OCI-LY3 (cell line): Measurements from ENCODE around the gene ANKH.

ENCODE experiments used
- H2AFZ ChIP-seq: fragments of 200-600, 300-600 bp; shearing (Covaris generic); 2 replicates; pipeline ENCODE4 v1.6.0; 2014; ENCODE audit warnings: antibody characterized with exemption, low read depth, low read length
- H3K27ac ChIP-seq: fragments of 200-600, 300-600 bp; sonication (generic); 2 replicates; pipeline ENCODE4 v1.5.1; 2014; ENCODE audit warnings: mild to moderate bottlenecking, low read length, moderate library complexity, mixed read lengths
- H3K27me3 ChIP-seq: fragments of 200-600, 300-600 bp; sonication (generic); 2 replicates; pipeline ENCODE4 v1.6.1; 2014; ENCODE audit warnings: low read depth, low read length, mixed read lengths
- H3K36me3 ChIP-seq: fragments of 200-600, 300-600 bp; sonication (generic); replicated peaks from 2 replicates; pipeline ENCODE3; 2014; ENCODE audit warnings: low read depth, low read length, mixed read lengths
- H3K4me1 ChIP-seq: fragments of 300-600, 200-600 bp; sonication (generic); 2 replicates; pipeline ENCODE4 v1.6.1; 2014; ENCODE audit warnings: low read length, mixed read lengths
- H3K4me2 ChIP-seq: fragments of 200-600, 300-600 bp; sonication (generic); 2 replicates; pipeline ENCODE4 v1.6.1; 2014; ENCODE audit warnings: low read length, mixed read lengths
- H3K4me3 ChIP-seq: fragments of 300-600, 200-600 bp; sonication (generic); 2 replicates; pipeline ENCODE4 v1.5.1; 2014; ENCODE audit warnings: antibody characterized with exemption, mild to moderate bottlenecking, low read length, moderate library complexity
- H3K79me2 ChIP-seq: fragments of 300-600, 200-600 bp; shearing (Covaris generic); 2 replicates; pipeline ENCODE4 v1.6.1; 2014; ENCODE audit warnings: mild to moderate bottlenecking, low read length, mixed read lengths
- H3K9ac ChIP-seq: fragments of 300-600, 200-600 bp; shearing (Covaris generic); 2 replicates; pipeline ENCODE4 v1.6.0; 2014; ENCODE audit warnings: mild to moderate bottlenecking, low read length, moderate library complexity
- H3K9me3 ChIP-seq: fragments of 200-600, 300-600 bp; shearing (Covaris generic); 2 replicates; pipeline ENCODE4 v1.6.1; 2014; ENCODE audit warnings: low read length, mixed read lengths; ENCODE audit not compliant: insufficient read depth
- H4K20me1 ChIP-seq: fragments of 200-600, 300-600 bp; sonication (generic); 2 replicates; pipeline ENCODE4 v1.6.1; 2016; ENCODE audit warnings: low read length, mixed read lengths; ENCODE audit not compliant: insufficient read depth
- CTCF ChIP-seq: fragments of 200-600, 300-600 bp; sonication (generic); IDR thresholded peaks from 2 replicates; pipeline ENCODE4 v1.5.1; 2014; ENCODE audit warnings: antibody characterized with exemption, low read length, low read depth
- EZH2phosphoT487 ChIP-seq: fragments of 200-600 bp; shearing (Covaris generic); IDR thresholded peaks from 2 replicates; pipeline ENCODE4 v1.6.1; 2018; ENCODE audit warnings: antibody characterized with exemption, mixed run types, low read depth

The ANKH gene

GRCh38 chr5:14884062-14884612 lies 12.6 kb upstream of the ANKH start:
- no peak overlapping the region for H2AFZ ChIP-seq
- H3K4me3 ChIP-seq: no peak overlapping the region
- H3K9me3 ChIP-seq: no peaks in the 10 kb centered on the region
- no peaks in the 10 kb centered on the region for H3K4me1 ChIP-seq
- no peaks in the 10 kb centered on the region for H4K20me1 ChIP-seq
- H3K79me2 ChIP-seq: no peaks in the 10 kb centered on the region
- H3K4me2 ChIP-seq: no peak overlapping the region
- H3K36me3 ChIP-seq: no peaks in the 10 kb centered on the region
- H3K27ac ChIP-seq: no peak overlapping the region
- no peaks in the 10 kb centered on the region for H3K27me3 ChIP-seq
- H3K9ac ChIP-seq: no peak overlapping the region
- TF ChIP-seq EZH2phosphoT487 (no peak), CTCF (no peak)

- Histone ChIP-seq H3K27ac (no peak overlapping the region), H3K9me3 (no peaks in the 10 kb centered on the region), H2AFZ (no peak overlapping the region), H3K79me2 (no peaks in the 10 kb centered on the region), H3K4me3 (no peak overlapping the region), H3K27me3 (no peaks in the 10 kb centered on the region), H4K20me1 (no peaks in the 10 kb centered on the region), H3K4me1 (no peaks in the 10 kb centered on the region), H3K4me2 (no peak overlapping the region), H3K9ac (no peak overlapping the region), H3K36me3 (no peaks in the 10 kb centered on the region)
- TF ChIP-seq EZH2phosphoT487: no peak
- TF ChIP-seq CTCF: no peak
Observed at GRCh38 chr5:14882658-14883580, 11.3 kb upstream of the ANKH start.

- Histone ChIP-seq H3K27ac (no peak overlapping the region), H3K27me3 (peaks cover 2% of the 10 kb centered on the region; the same call in 1 of the 2 replicates)
- TF ChIP-seq CTCF (no peak), EZH2phosphoT487 (no peak)
Observed at GRCh38 chr5:14881826-14882225, 10.2 kb upstream of the ANKH start.

GRCh38 chr5:14880688-14881087 lies 9.1 kb upstream of the ANKH start:
- H4K20me1 ChIP-seq: no peaks in the 10 kb centered on the region
- H3K27ac ChIP-seq: no peak overlapping the region
- no peak overlapping the region for H3K4me3 ChIP-seq
- no peak overlapping the region for H3K4me2 ChIP-seq
- no peaks in the 10 kb centered on the region for H3K4me1 ChIP-seq
- H3K9me3 ChIP-seq: no peaks in the 10 kb centered on the region
- TF ChIP-seq CTCF: no peak
- TF ChIP-seq EZH2phosphoT487: no peak
- peaks cover 2% of the 10 kb centered on the region; the same call in 1 of the 2 replicates for H3K27me3 ChIP-seq
- H3K36me3 ChIP-seq: no peaks in the 10 kb centered on the region
- no peaks in the 10 kb centered on the region for H3K79me2 ChIP-seq
- no peak overlapping the region for H2AFZ ChIP-seq
- no peak overlapping the region for H3K9ac ChIP-seq

More at GRCh38 chr5:14881826-14882225, 10.2 kb upstream of the ANKH start:
- H2AFZ ChIP-seq: no peak overlapping the region
- no peaks in the 10 kb centered on the region for H3K9me3 ChIP-seq
- no peak overlapping the region for H3K4me3 ChIP-seq
- H3K4me2 ChIP-seq: no peak overlapping the region
- H3K9ac ChIP-seq: no peak overlapping the region
- H3K36me3 ChIP-seq: no peaks in the 10 kb centered on the region
- H3K79me2 ChIP-seq: no peaks in the 10 kb centered on the region
- no peaks in the 10 kb centered on the region for H4K20me1 ChIP-seq
- no peaks in the 10 kb centered on the region for H3K4me1 ChIP-seq
